T-helper 1 cell treated with Interleukin-12 subunit alpha and Interleukin-12 subunit beta and Interleukin-4 antibody, amounts not matched to agents 30 μg/mL and 1 μg/mL, for 36 hours (primary cell): ENCODE results near the gene EVA1A.

Source experiments
- H3K27ac Mint-ChIP-seq: one replicate; pipeline ENCODE4 v1.8.0; 2021; ENCODE audit warnings: mild to moderate bottlenecking, mixed read lengths
- H3K27me3 Mint-ChIP-seq: one replicate; pipeline ENCODE4 v1.8.0; 2021; ENCODE audit warnings: low read depth, mixed read lengths
- H3K36me3 Mint-ChIP-seq: one replicate; pipeline ENCODE4 v1.8.0; 2021; ENCODE audit warnings: low read depth, mixed read lengths
- H3K4me1 Mint-ChIP-seq: one replicate; pipeline ENCODE4 v1.8.0; 2021; ENCODE audit warnings: low read depth, mixed read lengths
- H3K4me3 Mint-ChIP-seq: one replicate; pipeline ENCODE4 v1.8.0; 2021; ENCODE audit warnings: mild to moderate bottlenecking, moderate library complexity, mixed read lengths
- H3K9me3 Mint-ChIP-seq: one replicate; pipeline ENCODE4 v1.8.0; 2021; ENCODE audit warnings: mixed read lengths

EVA1A gene

DNA sequence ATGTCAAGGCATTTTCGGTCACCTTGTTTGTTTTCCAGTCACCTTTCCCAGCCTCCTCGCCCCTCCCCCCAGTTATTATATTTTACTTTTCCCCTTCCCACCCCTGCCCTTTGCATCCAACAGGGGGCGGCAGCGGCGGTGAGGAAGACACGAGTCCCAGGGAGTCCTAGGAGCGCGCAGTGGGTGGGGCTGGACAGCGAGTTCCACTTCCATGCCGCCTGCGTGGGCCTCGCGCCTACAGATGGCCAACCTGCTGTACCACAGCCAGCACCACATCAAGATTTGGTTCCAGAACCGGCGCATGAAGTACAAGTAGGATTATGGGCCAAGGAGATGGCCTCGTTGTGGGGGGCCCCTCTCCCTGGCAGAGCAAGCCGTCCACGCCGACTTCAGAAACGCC lies 37.2 kb upstream of the EVA1A start:
- Mint-ChIP-seq H3K9me3 (no peaks in the 10 kb centered on the region), H3K4me1 (no peaks in the 10 kb centered on the region), H3K4me3 (no peak overlapping the region), H3K27ac (no peak overlapping the region), H3K27me3 (no peaks in the 10 kb centered on the region), H3K36me3 (no peaks in the 10 kb centered on the region)

DNA sequence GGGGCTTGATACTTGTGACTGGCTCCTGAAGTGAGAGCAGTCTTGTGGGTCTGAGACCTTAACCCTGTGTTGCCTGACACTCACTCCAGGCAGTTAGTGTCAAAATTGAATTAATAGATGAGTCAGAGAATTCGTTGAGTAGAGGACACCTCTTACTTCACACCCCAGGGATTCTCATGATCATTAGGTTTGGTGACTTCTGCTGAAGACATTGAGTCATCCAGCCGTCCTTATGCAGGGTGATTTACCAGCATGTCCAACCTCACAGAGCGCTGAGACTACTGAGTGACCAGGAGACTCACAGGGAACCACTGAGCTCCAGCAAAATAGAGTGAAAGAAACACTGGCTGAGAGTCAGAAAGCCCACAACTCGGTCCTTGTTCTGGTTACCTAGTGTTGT lies 36.0 kb upstream of the EVA1A start:
- Mint-ChIP-seq H3K4me1 (no peaks in the 10 kb centered on the region), H3K9me3 (no peaks in the 10 kb centered on the region), H3K27ac (no peak overlapping the region), H3K4me3 (no peak overlapping the region), H3K36me3 (no peaks in the 10 kb centered on the region), H3K27me3 (no peaks in the 10 kb centered on the region)

DNA sequence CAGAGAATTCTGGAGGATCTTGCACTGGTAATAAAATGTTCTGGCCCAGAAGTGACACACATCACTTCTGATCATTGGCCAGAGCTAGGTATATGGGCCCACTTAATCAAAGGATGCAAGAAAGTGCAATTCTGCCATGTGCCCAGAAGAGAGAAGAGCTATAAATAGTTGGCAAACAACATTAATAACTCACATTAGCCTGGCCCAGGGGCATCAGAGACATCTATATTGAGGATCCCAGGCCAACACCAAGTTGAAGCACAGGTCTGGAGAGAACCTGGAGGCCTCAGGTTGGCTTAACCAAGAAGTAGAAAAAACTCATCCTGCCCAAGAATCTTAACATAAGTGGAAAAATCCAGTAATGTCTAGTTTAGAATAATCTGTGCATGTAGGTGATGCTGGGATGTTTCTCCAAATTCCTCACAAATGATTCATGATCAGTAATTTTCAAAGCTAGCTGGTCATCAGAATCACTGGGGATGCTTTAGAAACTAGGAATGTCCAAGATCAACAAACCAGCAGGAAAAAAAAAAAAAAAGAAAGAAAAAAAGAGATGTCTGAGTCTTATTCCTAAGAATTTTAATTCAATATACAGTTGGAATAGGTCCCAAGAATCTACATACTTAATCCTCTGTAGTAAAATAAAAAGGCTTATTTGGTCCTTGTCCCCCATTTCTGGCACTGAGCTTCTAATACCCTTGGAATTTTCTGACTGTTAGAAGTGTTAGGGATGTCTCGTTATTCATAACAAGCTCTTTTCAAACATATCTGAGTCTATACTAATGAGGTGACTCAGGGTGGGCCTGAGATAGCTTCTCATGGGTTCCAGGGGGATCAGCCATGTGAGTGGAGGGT lies 35.0 kb upstream of the EVA1A start:
- no peaks in the 10 kb centered on the region for H3K27me3 Mint-ChIP-seq
- no peaks in the 10 kb centered on the region for H3K4me1 Mint-ChIP-seq
- no peak overlapping the region for H3K4me3 Mint-ChIP-seq
- no peaks in the 10 kb centered on the region for H3K36me3 Mint-ChIP-seq
- H3K9me3 Mint-ChIP-seq = no peaks in the 10 kb centered on the region
- H3K27ac Mint-ChIP-seq = no peak overlapping the region

DNA sequence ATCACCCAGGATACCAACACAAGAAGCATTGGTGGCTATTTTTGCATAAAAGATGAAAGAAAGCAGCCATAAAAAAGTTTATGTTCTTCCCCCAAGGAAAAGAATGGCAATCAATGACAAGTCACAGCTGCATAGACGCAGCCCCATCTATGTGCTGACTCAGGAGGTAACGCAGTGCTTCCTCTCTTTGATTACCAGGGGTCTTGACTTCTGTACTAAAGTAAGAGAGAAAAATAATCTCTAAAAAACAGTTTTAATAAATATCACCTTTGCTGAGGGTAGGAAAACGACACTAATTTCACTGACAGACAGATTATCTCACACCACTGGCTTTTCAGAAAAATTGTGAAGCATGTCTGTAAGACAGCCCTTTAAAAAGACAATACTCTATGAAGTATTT lies 33.9 kb upstream of the EVA1A start:
- Mint-ChIP-seq H3K4me1 (no peaks in the 10 kb centered on the region), H3K27ac (no peak overlapping the region), H3K4me3 (no peak overlapping the region), H3K27me3 (no peaks in the 10 kb centered on the region), H3K9me3 (no peaks in the 10 kb centered on the region), H3K36me3 (no peaks in the 10 kb centered on the region)

DNA sequence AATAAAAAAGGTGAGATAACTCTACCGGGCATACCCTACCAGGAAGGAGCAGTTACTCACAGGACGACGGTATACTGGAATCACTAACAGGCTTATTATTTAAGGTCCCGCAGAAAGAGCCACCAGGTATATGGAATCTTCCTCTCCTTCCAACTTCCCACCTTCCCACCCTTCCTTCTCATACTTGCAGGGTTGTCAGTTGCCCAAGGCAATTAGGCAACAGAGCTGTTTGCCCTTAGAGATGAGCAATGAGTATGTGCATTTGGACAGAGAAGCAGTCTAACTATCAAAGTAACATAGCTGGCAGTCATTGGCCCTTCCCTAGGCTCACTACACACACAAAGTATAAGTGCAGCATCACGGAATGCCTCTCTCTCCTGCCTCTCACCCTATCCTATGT lies 32.1 kb upstream of the EVA1A start:
- H3K4me3 Mint-ChIP-seq = no peak overlapping the region

DNA sequence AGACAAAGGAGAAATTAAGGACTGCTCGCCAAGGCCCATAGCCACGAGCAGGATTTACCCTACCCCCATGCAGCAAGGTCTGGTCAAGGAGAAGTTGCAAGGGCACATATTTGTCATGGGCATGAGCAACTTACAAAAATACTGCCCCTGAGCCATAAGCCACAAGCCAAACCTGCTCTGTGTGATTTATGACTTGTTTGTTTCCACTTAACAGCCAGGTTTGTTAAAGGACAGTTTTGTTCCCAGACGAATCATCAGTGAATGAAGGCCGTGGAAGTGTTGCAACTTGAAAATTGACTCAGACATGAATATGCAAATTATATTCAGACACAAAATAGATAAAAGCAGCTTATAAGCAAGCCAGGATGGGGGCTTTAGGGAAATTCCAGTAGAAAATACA lies 31.3 kb upstream of the EVA1A start:
- Mint-ChIP-seq H3K27me3 (no peaks in the 10 kb centered on the region), H3K4me3 (no peak overlapping the region), H3K27ac (no peak overlapping the region), H3K9me3 (no peaks in the 10 kb centered on the region), H3K36me3 (no peaks in the 10 kb centered on the region), H3K4me1 (no peaks in the 10 kb centered on the region)

More for the DNA sequence above, 32.1 kb upstream of the EVA1A start:
- Mint-ChIP-seq H3K9me3 (no peaks in the 10 kb centered on the region), H3K36me3 (no peaks in the 10 kb centered on the region), H3K27me3 (no peaks in the 10 kb centered on the region), H3K27ac (no peak overlapping the region), H3K4me1 (no peaks in the 10 kb centered on the region)

DNA sequence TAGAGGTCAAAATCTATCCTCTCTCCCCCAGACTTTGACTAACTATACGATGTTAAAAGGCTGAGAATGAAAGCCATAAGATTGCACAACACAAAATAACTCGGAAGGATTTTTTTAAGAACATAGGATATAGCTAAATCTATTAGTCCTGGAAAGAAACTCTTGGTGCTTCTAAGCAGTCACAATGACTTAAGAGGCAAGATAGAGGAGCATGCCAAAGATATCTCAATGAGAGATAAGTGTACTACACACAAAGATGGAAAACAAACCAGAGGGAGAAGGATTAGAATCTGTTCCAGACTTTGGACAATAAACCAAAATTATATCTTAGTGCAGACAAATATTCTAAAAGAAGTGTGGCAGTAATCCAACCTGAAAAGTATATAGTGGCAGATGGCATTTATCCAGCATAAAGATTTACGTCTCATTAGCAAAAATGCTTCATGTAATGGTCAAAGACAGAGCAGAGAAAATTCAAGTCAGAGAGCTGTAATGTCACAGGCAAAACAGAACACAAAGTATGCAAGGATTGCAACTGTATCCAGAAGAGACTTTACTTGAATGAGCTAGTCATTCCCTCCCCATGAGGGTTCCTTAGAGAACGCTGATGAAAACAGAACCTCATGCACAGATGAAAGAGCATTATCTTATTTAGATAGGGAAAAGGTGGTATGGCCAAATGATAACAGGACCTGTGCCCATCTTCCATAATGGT lies 28.8 kb upstream of the EVA1A start:
- no peak overlapping the region for H3K27ac Mint-ChIP-seq

DNA sequence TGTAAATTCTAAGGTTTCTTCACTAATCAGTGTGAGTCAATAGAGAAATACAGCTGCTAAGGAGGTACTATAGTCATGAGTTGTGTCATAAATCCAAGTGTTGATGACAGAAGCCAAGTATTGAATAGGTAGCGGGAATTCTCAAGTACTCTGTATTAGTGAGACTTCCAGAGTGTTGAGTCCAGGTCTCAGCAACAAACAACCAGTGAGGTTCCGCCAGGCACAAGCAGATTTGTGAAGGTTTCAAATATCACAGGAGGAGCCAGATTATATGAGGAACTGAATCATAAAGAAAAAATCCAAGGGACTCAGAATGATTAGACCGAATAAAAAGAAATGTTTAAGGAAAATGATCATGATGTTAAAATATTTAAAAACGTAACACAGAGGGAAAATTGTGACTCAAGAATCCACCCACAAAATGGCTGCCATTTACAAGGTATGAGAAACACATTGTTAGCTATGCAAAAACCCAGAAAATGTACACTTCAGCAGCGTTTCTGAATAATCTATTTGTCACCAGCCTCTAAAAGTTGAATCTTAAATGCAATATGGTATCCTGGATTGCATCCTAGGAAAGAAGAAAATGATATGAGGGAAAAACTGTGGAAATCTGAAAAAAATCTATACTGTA lies 27.3 kb upstream of the EVA1A start:
- no peaks in the 10 kb centered on the region for H3K4me1 Mint-ChIP-seq
- no peaks in the 10 kb centered on the region for H3K9me3 Mint-ChIP-seq
- H3K36me3 Mint-ChIP-seq = no peaks in the 10 kb centered on the region
- H3K27ac Mint-ChIP-seq = no peak overlapping the region
- no peak overlapping the region for H3K4me3 Mint-ChIP-seq
- H3K27me3 Mint-ChIP-seq = peaks cover 9% of the 10 kb centered on the region

More for the DNA sequence above, 28.8 kb upstream of the EVA1A start:
- Mint-ChIP-seq H3K27me3 (no peaks in the 10 kb centered on the region), H3K36me3 (no peaks in the 10 kb centered on the region), H3K4me1 (no peaks in the 10 kb centered on the region), H3K4me3 (no peak overlapping the region), H3K9me3 (no peaks in the 10 kb centered on the region)

DNA sequence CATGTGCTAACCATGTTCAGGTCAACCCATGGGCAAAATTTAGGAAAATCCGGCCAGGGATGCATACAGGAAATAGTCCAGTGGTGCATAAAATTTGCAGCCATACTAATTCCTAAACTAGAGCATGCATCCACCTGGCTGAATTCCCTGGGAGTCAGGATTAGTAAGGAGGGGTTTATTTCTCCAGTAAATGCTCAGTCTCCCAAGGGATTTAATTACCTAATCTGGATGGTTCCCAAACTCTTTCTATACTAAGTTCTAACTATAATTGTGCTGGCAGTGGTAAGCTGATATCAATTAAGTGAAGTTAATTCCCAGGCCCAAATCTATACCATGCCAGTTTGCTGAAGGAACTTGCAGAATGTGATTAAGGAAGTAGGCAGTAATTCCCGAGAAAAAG lies 26.2 kb upstream of the EVA1A start:
- Mint-ChIP-seq H3K36me3 (no peaks in the 10 kb centered on the region), H3K4me3 (no peak overlapping the region), H3K4me1 (no peaks in the 10 kb centered on the region), H3K27ac (no peak overlapping the region), H3K27me3 (peaks cover 12% of the 10 kb centered on the region), H3K9me3 (no peaks in the 10 kb centered on the region)

DNA sequence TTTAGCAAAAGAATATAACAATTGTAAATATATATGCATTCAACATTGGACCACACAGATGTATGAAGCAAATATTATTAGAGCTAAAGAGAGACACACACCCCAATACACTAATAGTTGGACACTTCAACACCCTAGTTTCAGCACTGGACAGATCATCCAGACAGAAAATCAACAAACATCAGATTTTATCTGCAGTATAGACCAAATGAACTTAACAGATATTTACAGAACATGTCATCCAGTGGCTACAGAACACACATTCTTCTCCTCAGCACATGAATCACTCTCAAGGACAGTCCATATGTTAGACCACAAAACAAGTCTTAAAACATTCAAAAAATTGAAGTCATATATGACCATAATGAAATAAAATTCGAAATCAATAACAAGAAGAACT lies 22.1 kb upstream of the EVA1A start:
- peaks cover 20% of the 10 kb centered on the region for H3K27me3 Mint-ChIP-seq
- H3K4me3 Mint-ChIP-seq = no peak overlapping the region
- H3K27ac Mint-ChIP-seq = no peak overlapping the region
- no peaks in the 10 kb centered on the region for H3K36me3 Mint-ChIP-seq
- no peaks in the 10 kb centered on the region for H3K4me1 Mint-ChIP-seq
- H3K9me3 Mint-ChIP-seq = no peaks in the 10 kb centered on the region

DNA sequence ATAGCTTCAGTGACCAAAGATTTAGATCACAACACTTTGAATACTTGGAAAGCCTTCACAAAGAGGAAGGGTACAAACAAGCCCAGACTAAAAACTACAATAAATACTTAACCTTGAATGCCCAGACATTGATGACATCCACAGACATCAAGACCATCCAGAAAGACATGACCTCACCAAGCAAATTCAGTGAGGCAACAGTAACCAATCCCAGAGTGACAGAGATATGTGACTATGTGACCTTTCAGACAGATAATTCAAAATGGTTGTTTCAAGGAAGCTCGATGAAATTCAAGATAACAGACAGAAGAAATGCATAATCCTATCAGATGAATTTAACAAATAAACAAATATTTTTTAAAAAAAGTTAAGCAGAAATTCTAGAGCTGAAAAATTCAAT lies 19.9 kb upstream of the EVA1A start:
- Mint-ChIP-seq H3K4me1 (no peaks in the 10 kb centered on the region), H3K4me3 (no peak overlapping the region), H3K27me3 (peaks cover 20% of the 10 kb centered on the region), H3K9me3 (no peaks in the 10 kb centered on the region), H3K27ac (no peak overlapping the region), H3K36me3 (no peaks in the 10 kb centered on the region)

DNA sequence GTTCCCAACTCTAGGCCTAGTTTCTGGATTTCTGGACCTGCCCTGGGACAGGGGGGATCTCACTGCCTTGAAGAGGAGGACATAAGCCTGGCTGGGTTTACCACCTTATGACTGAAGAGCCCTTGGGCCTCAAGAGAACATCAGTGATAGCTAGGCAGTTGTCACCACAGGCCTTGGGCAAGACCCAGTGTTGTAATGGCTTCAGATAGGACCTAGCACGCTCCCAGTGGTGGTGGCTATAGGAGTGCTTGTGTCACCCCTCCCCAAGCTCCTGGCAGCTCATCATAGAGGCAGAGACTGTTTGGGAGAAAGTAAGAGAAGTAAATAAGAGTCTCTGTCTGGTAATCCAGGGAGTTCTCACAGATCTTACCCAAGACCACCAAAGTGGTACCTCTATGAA lies 19.4 kb upstream of the EVA1A start:
- Mint-ChIP-seq H3K4me1 (no peaks in the 10 kb centered on the region), H3K9me3 (no peaks in the 10 kb centered on the region), H3K36me3 (no peaks in the 10 kb centered on the region), H3K27ac (no peak overlapping the region), H3K4me3 (no peak overlapping the region), H3K27me3 (peaks cover 20% of the 10 kb centered on the region)

DNA sequence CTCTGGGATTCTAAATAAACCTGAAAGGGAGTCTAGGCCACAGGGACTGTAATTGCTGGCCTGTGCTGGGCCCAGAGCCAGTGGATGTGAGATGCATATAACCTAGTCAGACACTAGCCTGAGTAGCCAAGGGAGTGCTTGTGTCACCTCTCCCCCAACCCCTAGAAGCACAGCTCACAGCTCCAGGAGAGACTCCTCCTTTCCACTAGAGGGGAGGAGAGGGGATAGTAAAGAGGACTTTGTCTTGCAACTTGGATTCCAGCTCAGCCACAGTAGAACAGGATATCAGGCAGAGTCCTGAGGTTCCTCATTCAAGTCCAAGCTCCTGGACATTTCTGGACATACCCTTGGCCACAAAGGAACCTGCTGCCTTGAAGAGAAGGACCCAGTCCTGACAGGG lies 18.4 kb upstream of the EVA1A start:
- Mint-ChIP-seq H3K36me3 (no peaks in the 10 kb centered on the region), H3K27me3 (peaks cover 20% of the 10 kb centered on the region), H3K27ac (no peak overlapping the region), H3K4me3 (no peak overlapping the region), H3K4me1 (no peaks in the 10 kb centered on the region), H3K9me3 (no peaks in the 10 kb centered on the region)

DNA sequence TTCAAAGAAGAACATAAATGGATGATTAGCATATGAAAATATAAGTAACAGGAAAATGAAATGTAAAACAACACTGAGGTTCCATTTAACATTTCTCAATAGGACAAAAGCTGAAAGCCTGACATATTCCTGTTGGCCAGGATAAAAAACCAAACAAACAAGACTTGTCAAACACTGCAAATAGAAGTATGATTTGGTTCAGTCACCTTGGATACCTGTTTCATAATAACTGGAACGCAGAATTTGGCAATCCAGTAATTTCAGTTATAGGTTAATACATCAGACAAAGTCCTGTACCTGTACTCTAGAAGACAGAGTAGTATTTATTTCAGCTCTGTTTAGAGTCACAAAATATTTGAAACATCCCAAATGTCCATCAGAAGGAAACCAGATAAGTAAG lies 16.5 kb upstream of the EVA1A start:
- peaks cover 9% of the 10 kb centered on the region for H3K27me3 Mint-ChIP-seq
- no peaks in the 10 kb centered on the region for H3K9me3 Mint-ChIP-seq
- no peaks in the 10 kb centered on the region for H3K36me3 Mint-ChIP-seq
- no peak overlapping the region for H3K4me3 Mint-ChIP-seq
- H3K4me1 Mint-ChIP-seq = no peaks in the 10 kb centered on the region
- H3K27ac Mint-ChIP-seq = no peak overlapping the region

DNA sequence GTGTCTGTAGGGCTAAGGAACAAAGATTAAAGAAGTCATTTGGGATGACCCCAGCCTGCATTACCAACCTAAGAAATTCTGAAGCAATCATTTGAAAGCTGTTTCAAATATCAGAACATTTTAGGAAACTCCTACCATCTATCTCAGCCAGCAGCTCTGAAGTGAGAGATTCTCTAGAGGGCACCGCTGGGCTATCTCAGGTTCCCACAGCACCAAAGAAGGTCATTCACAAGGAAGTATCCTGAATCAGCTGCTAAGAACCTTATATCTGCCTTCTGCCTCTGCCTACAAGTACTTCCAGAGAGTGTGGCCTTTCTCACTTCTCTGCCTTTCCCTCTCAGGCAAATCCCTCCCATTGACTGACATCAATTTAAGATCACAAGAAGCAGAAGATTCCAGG lies 13.4 kb upstream of the EVA1A start:
- no peaks in the 10 kb centered on the region for H3K9me3 Mint-ChIP-seq
- H3K4me3 Mint-ChIP-seq = no peak overlapping the region
- H3K4me1 Mint-ChIP-seq = no peaks in the 10 kb centered on the region
- H3K27ac Mint-ChIP-seq = no peak overlapping the region
- H3K27me3 Mint-ChIP-seq = no peaks in the 10 kb centered on the region
- H3K36me3 Mint-ChIP-seq = no peaks in the 10 kb centered on the region
